H9 (cell line): ENCODE results near the gene KCNQ2. TPM values are rescaled to one million over a fixed set of nuclear protein-coding genes. Genes with fewer than 3 reads are reported as not detected.

Source experiments
- DNase-seq: peaks from one replicate; pipeline ENCODE4 v3.0.0-alpha.2; 2017
- H2AFZ ChIP-seq: one replicate; pipeline ENCODE4 v1.6.1; 2013; ENCODE audit warnings: mild to moderate bottlenecking, low read length, control low read depth, moderate library complexity
- H2AK5ac ChIP-seq: 2 replicates; pipeline ENCODE4 v1.6.1; 2013; ENCODE audit warnings: low read length, control low read depth, mixed read lengths; ENCODE audit not compliant: insufficient read length
- H2BK120ac ChIP-seq: one replicate; pipeline ENCODE4 v1.6.1; 2013; ENCODE audit warnings: low read depth, mild to moderate bottlenecking, low read length, control low read depth, inconsistent platforms; ENCODE audit not compliant: poor library complexity, severe bottlenecking
- H2BK12ac ChIP-seq: 2 replicates; pipeline ENCODE4 v1.6.1; 2013; ENCODE audit warnings: low read length, control low read depth, mixed read lengths, low read depth; ENCODE audit not compliant: insufficient read length
- H2BK15ac ChIP-seq: 2 replicates; pipeline ENCODE4 v1.6.1; 2013; ENCODE audit warnings: low read depth, low read length, control low read depth
- H2BK20ac ChIP-seq: one replicate; pipeline ENCODE4 v1.6.1; 2013; ENCODE audit warnings: low read depth, mild to moderate bottlenecking, low read length, control low read depth, inconsistent platforms; ENCODE audit not compliant: poor library complexity, severe bottlenecking
- H2BK5ac ChIP-seq: 2 replicates; pipeline ENCODE4 v1.6.1; 2013; ENCODE audit warnings: low read length, control low read depth, mixed read lengths; ENCODE audit not compliant: insufficient read length
- H3K14ac ChIP-seq: 2 replicates; pipeline ENCODE4 v1.6.1; 2013; ENCODE audit warnings: low read length, control low read depth; ENCODE audit not compliant: insufficient read depth
- H3K18ac ChIP-seq: 2 replicates; pipeline ENCODE4 v1.6.1; 2013; ENCODE audit warnings: low read depth, mild to moderate bottlenecking, mixed read lengths, low read length, control low read depth; ENCODE audit not compliant: insufficient read length
- H3K23ac ChIP-seq: 2 replicates; pipeline ENCODE4 v1.6.1; 2013; ENCODE audit warnings: low read length, control low read depth, mixed read lengths, low read depth; ENCODE audit not compliant: insufficient read length
- H3K23me2 ChIP-seq: 2 replicates; pipeline ENCODE4 v1.6.1; 2013; ENCODE audit warnings: low read depth, mild to moderate bottlenecking, mixed read lengths, low read length, control low read depth; ENCODE audit not compliant: insufficient read length, poor library complexity, severe bottlenecking
- H3K27ac ChIP-seq: 2 replicates; pipeline ENCODE4 v1.5.1; 2013; ENCODE audit warnings: low read length, control low read depth, mixed read lengths, low read depth; ENCODE audit not compliant: insufficient read length
- H3K27me3 ChIP-seq: 2 replicates; pipeline ENCODE4 v1.6.1; 2013; ENCODE audit warnings: low read length, control low read depth, inconsistent platforms; ENCODE audit not compliant: insufficient read depth
- H3K4ac ChIP-seq: 2 replicates; pipeline ENCODE4 v1.6.1; 2013; ENCODE audit warnings: low read depth, mild to moderate bottlenecking, control low read depth, inconsistent platforms, low read length, moderate library complexity
- H3K4me1 ChIP-seq: 2 replicates; pipeline ENCODE4 v1.6.1; 2013; ENCODE audit warnings: low read length, control low read depth, inconsistent platforms; ENCODE audit not compliant: insufficient read depth
- H3K4me2 ChIP-seq: 2 replicates; pipeline ENCODE4 v1.6.1; 2013; ENCODE audit warnings: low read length, control low read depth, mixed read lengths; ENCODE audit not compliant: insufficient read length, insufficient read depth
- H3K56ac ChIP-seq: 2 replicates; pipeline ENCODE4 v1.6.1; 2013; ENCODE audit warnings: low read depth, mild to moderate bottlenecking, mixed read lengths, low read length, control low read depth; ENCODE audit not compliant: insufficient read length
- H3K79me1 ChIP-seq: 2 replicates; pipeline ENCODE4 v1.6.1; 2013; ENCODE audit warnings: low read depth, mild to moderate bottlenecking, moderate library complexity, low read length, control low read depth, inconsistent platforms; ENCODE audit not compliant: insufficient read depth, poor library complexity, severe bottlenecking
- H3K79me2 ChIP-seq: 2 replicates; pipeline ENCODE4 v1.6.1; 2013; ENCODE audit warnings: low read length, control low read depth, inconsistent platforms; ENCODE audit not compliant: insufficient read depth
- H3K9ac ChIP-seq: 2 replicates; pipeline ENCODE4 v1.6.1; 2013; ENCODE audit warnings: low read length, control low read depth, mixed read lengths; ENCODE audit not compliant: insufficient read length; ENCODE audit errors: extremely low read depth
- H3K9me3 ChIP-seq: one replicate; pipeline ENCODE4 v1.6.1; 2013; ENCODE audit warnings: low read depth, low read length, inconsistent platforms; ENCODE audit not compliant: control insufficient read depth
- H3T11ph ChIP-seq: one replicate; pipeline ENCODE4 v1.6.1; 2013; ENCODE audit warnings: mild to moderate bottlenecking, low read length, control low read depth, inconsistent platforms
- H4K20me1 ChIP-seq: one replicate; pipeline ENCODE4 v1.6.1; 2013; ENCODE audit not compliant: control insufficient read depth, insufficient read length, insufficient read depth
- H4K5ac ChIP-seq: 2 replicates; pipeline ENCODE4 v1.6.1; 2013; ENCODE audit warnings: low read depth, mild to moderate bottlenecking, mixed read lengths, low read length, control low read depth; ENCODE audit not compliant: insufficient read length
- H4K8ac ChIP-seq: replicated peaks from 2 replicates; pipeline ENCODE4 v1.6.1; 2013; ENCODE audit warnings: low read length, control low read depth, mixed read lengths, low read depth; ENCODE audit not compliant: insufficient read length
- H4K91ac ChIP-seq: 2 replicates; pipeline ENCODE4 v1.6.1; 2013; ENCODE audit warnings: low read depth, mild to moderate bottlenecking, moderate library complexity, mixed read lengths, low read length, control low read depth; ENCODE audit not compliant: insufficient read length
- H3K27ac Mint-ChIP-seq, 3 experiments: 2 replicates in 2 of 3; 3 replicates in 1 of 3; pipeline ENCODE4 v1.8.0; 2020 to 2021; ENCODE audit warnings: mixed read lengths in 3 of 3, mild to moderate bottlenecking in 1 of 3, moderate library complexity in 1 of 3
- H3K27me3 Mint-ChIP-seq: 2 replicates; pipeline ENCODE4 v1.8.0; 2021; ENCODE audit warnings: low read depth, mild to moderate bottlenecking, moderate library complexity, mixed read lengths
- H3K36me3 Mint-ChIP-seq, 3 experiments: 2 replicates in 2 of 3; 3 replicates in 1 of 3; pipeline ENCODE4 v1.8.0; 2020 to 2021; ENCODE audit warnings: low read depth in 3 of 3, mixed read lengths in 3 of 3; ENCODE audit not compliant: insufficient read depth in 1 of 3
- H3K4me1 Mint-ChIP-seq, 2 experiments: 2 replicates each; pipeline ENCODE4 v1.8.0; 2020; ENCODE audit warnings: mixed read lengths in 2 of 2
- H3K4me3 Mint-ChIP-seq, 2 experiments: 2 replicates in 1 of 2; 3 replicates in 1 of 2; pipeline ENCODE4 v1.8.0; 2020 to 2021; ENCODE audit warnings: mild to moderate bottlenecking in 2 of 2, mixed read lengths in 2 of 2, moderate library complexity in 1 of 2
- H3K9me3 Mint-ChIP-seq, 2 experiments: 2 replicates in 1 of 2; 3 replicates in 1 of 2; pipeline ENCODE4 v1.8.0; 2020; ENCODE audit warnings: mild to moderate bottlenecking in 2 of 2, mixed read lengths in 2 of 2, moderate library complexity in 1 of 2
- CTCF ChIP-seq: fragments of 200-600 bp; sonication (generic); conservative IDR thresholded peaks from 3 replicates; pipeline ENCODE4 v1.8.0; 2021; ENCODE audit warnings: antibody characterized with exemption, mild to moderate bottlenecking
- WGBS: extraction: QIAGEN DNeasy Blood & Tissue Kit; methylation state at CpG from one replicate; pipeline ENCODE4 v1.1.7; 2013; ENCODE audit warnings: missing lambda C conversion rate, low lambda C conversion rate, mixed read lengths; ENCODE audit not compliant: insufficient read length; ENCODE audit errors: extremely low coverage; 5-methylcytosine and 5-hydroxymethylcytosine counted together
- total RNA-seq: library from RNA; stranded (reverse); gene quantifications from 2 replicates; pipeline ENCODE4 v1.2.1, GENCODE V29; 2021

The KCNQ2 gene
- total RNA-seq, 1 experiment from 2014 or later = 69.2 TPM

GRCh38 chr20:63386491-63386890 lies 86.0 kb downstream of the KCNQ2 start:
- H2BK120ac ChIP-seq = no peak overlapping the region
- H2BK15ac ChIP-seq = no peak overlapping the region
- H3K4me1 ChIP-seq = no peaks in the 10 kb centered on the region
- H4K8ac ChIP-seq = no peak overlapping the region
- H3K4me2 ChIP-seq = no peak overlapping the region
- DNase-seq = no peak
- H3K9me3 Mint-ChIP-seq = peaks cover 42 to 57% of the 10 kb centered on the region in 2 experiments
- H3K27me3 ChIP-seq = no peaks in the 10 kb centered on the region
- peaks cover 39% of the 10 kb centered on the region for H3K27me3 Mint-ChIP-seq
- peaks cover 6 to 8% of the 10 kb centered on the region in 2 experiments; a peak in 3 of 4 replicates for H3K4me1 Mint-ChIP-seq
- H3K18ac ChIP-seq = no peak overlapping the region
- 0 out of 2 replicates have a peak, but pooled peaks cover 1% of the 10 kb centered on the region for H3K79me2 ChIP-seq
- no peak overlapping the region for H4K5ac ChIP-seq
- no peak overlapping the region for H2AK5ac ChIP-seq
- no peak for TF ChIP-seq CTCF
- H3K4ac ChIP-seq = no peak overlapping the region
- H3K79me1 ChIP-seq = no peaks in the 10 kb centered on the region
- no peak overlapping the region for H3K23ac ChIP-seq
- H2BK12ac ChIP-seq = no peak overlapping the region
- no peak overlapping the region for H3K27ac ChIP-seq
- no peaks in the 10 kb centered on the region for H3K23me2 ChIP-seq
- H3K9me3 ChIP-seq = peaks cover 17% of the 10 kb centered on the region
- no peaks in the 10 kb centered on the region for H4K20me1 ChIP-seq
- H2BK20ac ChIP-seq = no peak overlapping the region
- no peak overlapping the region for H2BK5ac ChIP-seq
- H3K27ac Mint-ChIP-seq = no peak overlapping the region
- H3K14ac ChIP-seq = no peak overlapping the region
- no peak overlapping the region for H2AFZ ChIP-seq
- H3K56ac ChIP-seq = no peak overlapping the region
- no peak overlapping the region for H3T11ph ChIP-seq
- H4K91ac ChIP-seq = no peak overlapping the region
- peaks cover 16 to 19% (median 19%) of the 10 kb centered on the region in 3 experiments for H3K36me3 Mint-ChIP-seq
- no CpG with 5 or more reads among the region's 18 CpGs for WGBS
- no peak overlapping the region for H3K9ac ChIP-seq
- no peak overlapping the region for H3K4me3 Mint-ChIP-seq
